GM21619 (cell line): ENCODE results near the gene TIMM13.
A peak's percentile ranks its signal among the peaks of the same experiment; 100 is the strongest.
"Not testable (repeated sequence)": the region's sequence is repeated elsewhere in the genome, so short reads cannot be mapped to it uniquely, and the experiment has no call there.

ENCODE experiments used
- ATAC-seq: cut with Tn5 transposase; IDR thresholded peaks from one replicate; pipeline ENCODE4 v1.9.1; 2021; ENCODE audit not compliant: unreplicated experiment

The TIMM13 gene

GRCh38 chr19:2427429-2428320, at the start of gene TIMM13:
TSS of gene TIMM13 (minus strand) at chr19:2427586. CDS start at chr19:2427533, 53 bp downstream.
- ATAC-seq, result peak; percentile 73

- ATAC-seq, result peak; percentile 5
These were observed 49.2 kb upstream of the TIMM13 start for GRCh38 chr19:2476451-2477140.

- peak; percentile 41 for ATAC-seq
These were observed 48.5 kb upstream of the TIMM13 start, which contains the start of gene GADD45B for GRCh38 chr19:2475702-2476450. TSS of gene GADD45B (plus strand) at chr19:2476127. CDS start at chr19:2476359, 232 bp downstream.

GRCh38 chr19:2475018-2475701, 47.8 kb upstream of the TIMM13 start:
- peak; percentile 4 for ATAC-seq

- peak; percentile 25 for ATAC-seq
These were observed 47.0 kb upstream of the TIMM13 start for GRCh38 chr19:2474232-2475017.

GRCh38 chr19:2469915-2470200, 42.5 kb upstream of the TIMM13 start:
- ATAC-seq, result not testable (repeated sequence)

- no peak for ATAC-seq
These were observed 41.9 kb upstream of the TIMM13 start for GRCh38 chr19:2469102-2469914.

GRCh38 chr19:2468596-2468995, 41.2 kb upstream of the TIMM13 start:
- no peak for ATAC-seq

- no peak for ATAC-seq
These were observed 37.0 kb upstream of the TIMM13 start for GRCh38 chr19:2464389-2464788.

- not testable (repeated sequence) for ATAC-seq
These were observed 36.3 kb upstream of the TIMM13 start for GRCh38 chr19:2463694-2464093.

- no peak for ATAC-seq
These were observed 35.4 kb upstream of the TIMM13 start for GRCh38 chr19:2462635-2463421.

GRCh38 chr19:2461751-2462634, 34.6 kb upstream of the TIMM13 start:
- no peak for ATAC-seq

- no peak for ATAC-seq
These were observed 32.9 kb upstream of the TIMM13 start for GRCh38 chr19:2460245-2460644.

- ATAC-seq, result not testable (repeated sequence)
These were observed 31.4 kb upstream of the TIMM13 start for GRCh38 chr19:2458776-2459175.

- no peak for ATAC-seq
These were observed 30.7 kb upstream of the TIMM13 start for GRCh38 chr19:2458054-2458453.

GRCh38 chr19:2457394-2458037, 30.1 kb upstream of the TIMM13 start:
- ATAC-seq, result no peak
